Glutamatergic neuron (in vitro differentiated cells): Measurements from ENCODE around the gene WDFY4. TPM values are rescaled to one million over a fixed set of nuclear protein-coding genes. Genes with fewer than 3 reads are reported as not detected.

Experiments
- DNase-seq: peaks from one replicate; pipeline ENCODE4 v3.0.0; 2022
- H3K27ac Mint-ChIP-seq: one replicate; pipeline ENCODE4 v1.8.0; 2020; ENCODE audit warnings: mild to moderate bottlenecking, mixed read lengths, inconsistent platforms; ENCODE audit not compliant: unreplicated experiment
- H3K27me3 Mint-ChIP-seq: one replicate; pipeline ENCODE4 v1.8.0; 2020; ENCODE audit warnings: mild to moderate bottlenecking, moderate library complexity, mixed read lengths, inconsistent platforms; ENCODE audit not compliant: unreplicated experiment
- H3K36me3 Mint-ChIP-seq: one replicate; pipeline ENCODE4 v1.8.0; 2020; ENCODE audit warnings: mild to moderate bottlenecking, mixed read lengths, inconsistent platforms; ENCODE audit not compliant: unreplicated experiment
- H3K4me1 Mint-ChIP-seq: one replicate; pipeline ENCODE4 v1.8.0; 2020; ENCODE audit warnings: mild to moderate bottlenecking, low read depth, mixed read lengths, inconsistent platforms; ENCODE audit not compliant: unreplicated experiment
- H3K4me3 Mint-ChIP-seq: one replicate; pipeline ENCODE4 v1.8.0; 2020; ENCODE audit warnings: mild to moderate bottlenecking, mixed read lengths, inconsistent platforms; ENCODE audit not compliant: unreplicated experiment
- H3K9me3 Mint-ChIP-seq: one replicate; pipeline ENCODE4 v1.8.0; 2020; ENCODE audit warnings: mild to moderate bottlenecking, moderate library complexity, mixed read lengths, inconsistent platforms; ENCODE audit not compliant: unreplicated experiment
- total RNA-seq: library from RNA; stranded (reverse); fragmentation: NEBNext Ultra II Directional; extraction: Animal tissue kit (Norgen Biotek cat#: 25700); gene quantifications from one replicate; pipeline ENCODE4 v1.2.1, GENCODE V29; 2021; ENCODE audit not compliant: unreplicated experiment
- TF ChIP-seq, protein P1 (sequence below): fragments of 200-600 bp; sonication (generic); IDR thresholded peaks from one replicate; pipeline ENCODE4 v1.5.0; 2021; ENCODE audit not compliant: partially characterized antibody, unreplicated experiment

The WDFY4 gene
- total RNA-seq, 1 donor from 2014 or later, result not detected

GRCh38 chr10:48707472-48707871, 22.8 kb downstream of the WDFY4 start:
- TF ChIP-seq, protein P1, sequence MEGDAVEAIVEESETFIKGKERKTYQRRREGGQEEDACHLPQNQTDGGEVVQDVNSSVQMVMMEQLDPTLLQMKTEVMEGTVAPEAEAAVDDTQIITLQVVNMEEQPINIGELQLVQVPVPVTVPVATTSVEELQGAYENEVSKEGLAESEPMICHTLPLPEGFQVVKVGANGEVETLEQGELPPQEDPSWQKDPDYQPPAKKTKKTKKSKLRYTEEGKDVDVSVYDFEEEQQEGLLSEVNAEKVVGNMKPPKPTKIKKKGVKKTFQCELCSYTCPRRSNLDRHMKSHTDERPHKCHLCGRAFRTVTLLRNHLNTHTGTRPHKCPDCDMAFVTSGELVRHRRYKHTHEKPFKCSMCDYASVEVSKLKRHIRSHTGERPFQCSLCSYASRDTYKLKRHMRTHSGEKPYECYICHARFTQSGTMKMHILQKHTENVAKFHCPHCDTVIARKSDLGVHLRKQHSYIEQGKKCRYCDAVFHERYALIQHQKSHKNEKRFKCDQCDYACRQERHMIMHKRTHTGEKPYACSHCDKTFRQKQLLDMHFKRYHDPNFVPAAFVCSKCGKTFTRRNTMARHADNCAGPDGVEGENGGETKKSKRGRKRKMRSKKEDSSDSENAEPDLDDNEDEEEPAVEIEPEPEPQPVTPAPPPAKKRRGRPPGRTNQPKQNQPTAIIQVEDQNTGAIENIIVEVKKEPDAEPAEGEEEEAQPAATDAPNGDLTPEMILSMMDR, result no peak
- no peaks in the 10 kb centered on the region for H3K36me3 Mint-ChIP-seq
- peaks cover 12% of the 10 kb centered on the region for H3K4me1 Mint-ChIP-seq
- H3K27ac Mint-ChIP-seq, result no peak overlapping the region
- no peaks in the 10 kb centered on the region for H3K27me3 Mint-ChIP-seq
- DNase-seq, result no peak
- H3K4me3 Mint-ChIP-seq, result no peak overlapping the region
- H3K9me3 Mint-ChIP-seq, result peaks cover under 1% of the 10 kb centered on the region

- Mint-ChIP-seq H3K4me3 (no peak overlapping the region), H3K9me3 (no peaks in the 10 kb centered on the region), H3K27me3 (no peaks in the 10 kb centered on the region), H3K27ac (no peak overlapping the region), H3K4me1 (peaks cover 12% of the 10 kb centered on the region), H3K36me3 (no peaks in the 10 kb centered on the region)
- no peak for DNase-seq
- TF ChIP-seq, protein P1, result no peak
These were observed 23.5 kb downstream of the WDFY4 start for GRCh38 chr10:48708144-48708543.

DNA sequence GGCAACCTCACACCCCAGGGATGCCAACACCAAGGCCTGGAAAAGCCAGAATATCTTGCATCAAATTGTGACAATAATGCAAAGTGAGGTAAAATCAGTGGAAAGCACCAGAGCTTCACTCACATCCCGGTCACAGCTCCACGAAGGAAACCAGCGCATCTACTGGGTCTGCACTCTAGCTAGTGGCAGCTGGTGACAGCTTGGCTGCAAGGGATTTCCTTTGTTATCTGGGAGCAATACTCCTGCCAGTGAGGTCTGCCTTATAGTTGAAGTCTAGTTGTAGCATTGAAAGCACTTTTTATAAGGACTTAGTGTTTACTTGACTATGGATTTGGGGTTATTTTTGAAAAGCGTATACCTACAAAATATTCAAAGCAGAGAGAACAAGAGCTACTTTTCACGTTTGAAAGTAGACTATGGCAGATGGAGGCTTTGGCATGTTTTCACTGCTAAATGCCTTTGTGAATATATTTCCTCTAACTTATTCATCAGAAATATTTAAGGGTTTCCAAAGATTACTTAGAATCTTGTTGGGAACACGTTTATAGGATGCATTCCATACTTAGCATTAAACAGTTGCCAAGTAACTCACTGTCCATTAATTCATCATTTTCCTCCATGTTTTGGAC, 26.1 kb downstream of the WDFY4 start:
- no peak for DNase-seq
- Mint-ChIP-seq H3K27ac (no peak overlapping the region), H3K9me3 (no peaks in the 10 kb centered on the region), H3K4me3 (no peak overlapping the region), H3K27me3 (no peaks in the 10 kb centered on the region), H3K36me3 (no peaks in the 10 kb centered on the region), H3K4me1 (peaks cover 9% of the 10 kb centered on the region)
- TF ChIP-seq, protein P1, result no peak

DNA sequence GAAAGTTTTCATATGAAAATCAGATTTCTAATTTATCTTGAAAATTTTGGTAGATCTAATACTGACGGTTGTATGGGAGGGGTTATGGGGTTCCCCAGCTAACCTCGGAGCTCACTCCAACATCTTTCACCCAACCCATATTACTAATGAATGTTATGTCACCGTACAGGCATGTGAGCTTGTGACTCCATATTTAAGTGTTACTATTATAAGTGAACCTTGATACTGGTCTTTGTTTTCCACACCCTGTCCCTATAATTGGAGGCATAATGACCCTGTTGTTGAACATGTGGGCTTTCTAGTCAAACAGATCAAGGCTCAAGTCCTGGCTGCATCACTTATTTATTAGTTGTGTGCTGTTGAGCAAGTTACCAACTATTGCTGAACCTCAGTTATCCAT, 27.2 kb downstream of the WDFY4 start:
- DNase-seq, result no peak
- TF ChIP-seq, protein P1, result no peak
- H3K4me3 Mint-ChIP-seq, result no peak overlapping the region
- H3K4me1 Mint-ChIP-seq, result peaks cover 5% of the 10 kb centered on the region
- no peaks in the 10 kb centered on the region for H3K36me3 Mint-ChIP-seq
- no peaks in the 10 kb centered on the region for H3K9me3 Mint-ChIP-seq
- H3K27ac Mint-ChIP-seq, result no peak overlapping the region
- no peaks in the 10 kb centered on the region for H3K27me3 Mint-ChIP-seq

DNA sequence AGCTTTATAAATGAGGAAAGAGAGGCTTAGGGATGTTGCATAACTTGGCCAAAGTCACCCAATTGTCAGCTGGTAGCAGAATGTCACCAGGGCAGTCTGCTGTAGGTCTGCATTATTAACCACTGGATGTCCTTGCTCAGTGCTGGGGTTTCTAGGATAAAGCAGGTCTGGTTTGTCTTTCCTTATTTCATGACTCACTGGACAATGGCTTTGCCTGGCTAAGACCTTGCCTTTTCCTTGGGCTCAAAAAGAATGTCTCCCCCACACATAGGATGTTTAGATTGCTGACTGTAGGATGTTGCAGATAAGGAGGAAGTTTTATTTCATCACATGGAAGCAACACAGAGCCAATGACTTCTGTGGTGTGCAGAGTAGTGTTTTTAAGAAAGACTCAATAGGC, 29.4 kb downstream of the WDFY4 start:
- Mint-ChIP-seq H3K4me1 (peaks cover 5% of the 10 kb centered on the region), H3K4me3 (no peak overlapping the region), H3K9me3 (peaks cover 2% of the 10 kb centered on the region), H3K27ac (no peak overlapping the region), H3K36me3 (no peaks in the 10 kb centered on the region), H3K27me3 (no peaks in the 10 kb centered on the region)
- DNase-seq, result no peak
- TF ChIP-seq, protein P1, result no peak
